WTC11 (cell line): ENCODE measurements around the gene MID2. TPM values are rescaled to one million over a fixed set of nuclear protein-coding genes. Genes with fewer than 3 reads are reported as not detected.

Source experiments
- ATAC-seq: fragments of 200-7000 bp; cut with Tn5 transposase; 2 replicates; pipeline ENCODE4 v1.10.0; 2021; ENCODE audit warnings: mild to moderate bottlenecking, moderate library complexity
- CTCF ChIA-PET: fragments of 300-600 bp; sonication (Branson Sonifier 250); formaldehyde crosslinking; loops from one replicate; lab custom pipeline; 2021; ENCODE audit warnings: antibody characterized with exemption; lab: Charles Lee
- POLR2A ChIA-PET: fragments of 350-600 bp; sonication (Branson Sonifier 250); formaldehyde crosslinking; loops from one replicate; lab custom pipeline; 2021; ENCODE audit warnings: antibody characterized with exemption; lab: Charles Lee
- DNase-seq: peaks from one replicate; pipeline ENCODE4 v3.0.0; 2021; ENCODE audit warnings: low spot score
- H3K27ac Mint-ChIP-seq: 2 replicates; pipeline ENCODE4 v1.8.0; 2021; ENCODE audit warnings: mixed read lengths
- H3K27me3 Mint-ChIP-seq: 2 replicates; pipeline ENCODE4 v1.8.0; 2021; ENCODE audit warnings: low read depth, mild to moderate bottlenecking, moderate library complexity, mixed read lengths
- H3K36me3 Mint-ChIP-seq: 2 replicates; pipeline ENCODE4 v1.8.0; 2021; ENCODE audit warnings: mixed read lengths
- H3K4me1 Mint-ChIP-seq: 2 replicates; pipeline ENCODE4 v1.8.0; 2022; ENCODE audit warnings: mixed read lengths
- H3K4me3 Mint-ChIP-seq: 2 replicates; pipeline ENCODE4 v1.8.0; 2021; ENCODE audit warnings: mild to moderate bottlenecking, moderate library complexity, mixed read lengths
- H3K9me3 Mint-ChIP-seq: 2 replicates; pipeline ENCODE4 v1.8.0; 2021; ENCODE audit warnings: mixed read lengths
- AFF4 ChIP-seq: sonication (generic); formaldehyde crosslinking; IDR thresholded peaks from 2 replicates; pipeline ENCODE4 v1.8.1; 2023; ENCODE audit warnings: mild to moderate bottlenecking, missing genetic modification reagents, borderline replicate concordance
- CBFB ChIP-seq: sonication (generic); formaldehyde crosslinking; IDR thresholded peaks from 2 replicates; pipeline ENCODE4 v1.8.1; 2022; ENCODE audit warnings: mild to moderate bottlenecking, low read depth, missing genetic modification reagents
- CREM ChIP-seq: sonication (generic); formaldehyde crosslinking; IDR thresholded peaks from 2 replicates; pipeline ENCODE4 v1.8.1; 2022; ENCODE audit warnings: mild to moderate bottlenecking, missing genetic modification reagents, moderate library complexity
- E2F4 ChIP-seq: sonication (generic); formaldehyde crosslinking; IDR thresholded peaks from 2 replicates; pipeline ENCODE4 v1.8.1; 2022; ENCODE audit warnings: low read depth, mild to moderate bottlenecking, moderate library complexity, missing genetic modification reagents, borderline replicate concordance
- FOXP4 ChIP-seq: sonication (generic); formaldehyde crosslinking; IDR thresholded peaks from 2 replicates; pipeline ENCODE4 v1.8.0; 2022; ENCODE audit warnings: mild to moderate bottlenecking, missing genetic modification reagents
- HMGXB4 ChIP-seq: sonication (generic); formaldehyde crosslinking; IDR thresholded peaks from 2 replicates; pipeline ENCODE4 v1.8.1; 2023; ENCODE audit warnings: mild to moderate bottlenecking, moderate library complexity, missing genetic modification reagents
- JAZF1 ChIP-seq: fragments of 250-450 bp; sonication (Bioruptor Pico); IDR thresholded peaks from 2 replicates; pipeline ENCODE4 v1.9.0; 2021; ENCODE audit warnings: moderate library complexity, mild to moderate bottlenecking, inconsistent platforms
- MYBL2 ChIP-seq: sonication (generic); formaldehyde crosslinking; IDR thresholded peaks from 2 replicates; pipeline ENCODE4 v1.8.1; 2023; ENCODE audit warnings: mild to moderate bottlenecking, moderate library complexity, missing genetic modification reagents
- NFE2L1 ChIP-seq: sonication (generic); formaldehyde crosslinking; IDR thresholded peaks from 2 replicates; pipeline ENCODE4 v1.8.1; 2023; ENCODE audit warnings: missing genetic modification reagents
- NFYB ChIP-seq: sonication (generic); formaldehyde crosslinking; conservative IDR thresholded peaks from 2 replicates; pipeline ENCODE4 v1.8.0; 2022; ENCODE audit warnings: low read depth, missing genetic modification reagents
- TEAD1 ChIP-seq: sonication (generic); formaldehyde crosslinking; IDR thresholded peaks from 2 replicates; pipeline ENCODE4 v1.8.0; 2022; ENCODE audit warnings: mild to moderate bottlenecking, missing genetic modification reagents
- ZBTB43 ChIP-seq: sonication (generic); formaldehyde crosslinking; IDR thresholded peaks from 2 replicates; pipeline ENCODE4 v1.8.1; 2023; ENCODE audit warnings: mild to moderate bottlenecking, missing genetic modification reagents
- ZNF219 ChIP-seq: sonication (generic); formaldehyde crosslinking; IDR thresholded peaks from 2 replicates; pipeline ENCODE4 v1.8.0; 2023; ENCODE audit warnings: missing genetic modification reagents, mild to moderate bottlenecking, borderline replicate concordance
- ZNF232 ChIP-seq: sonication (generic); formaldehyde crosslinking; IDR thresholded peaks from 2 replicates; pipeline ENCODE4 v1.8.0; 2022; ENCODE audit warnings: mild to moderate bottlenecking, missing genetic modification reagents
- ZNF281 ChIP-seq: sonication (generic); formaldehyde crosslinking; IDR thresholded peaks from 2 replicates; pipeline ENCODE4 v1.8.0; 2023; ENCODE audit warnings: mild to moderate bottlenecking, missing genetic modification reagents
- ZNF317 ChIP-seq: sonication (generic); formaldehyde crosslinking; IDR thresholded peaks from 2 replicates; pipeline ENCODE4 v1.8.1; 2023; ENCODE audit warnings: low read depth, mild to moderate bottlenecking, moderate library complexity, missing genetic modification reagents, borderline replicate concordance
- ZNF416 ChIP-seq: fragments of 250-450 bp; sonication (Bioruptor Pico); IDR thresholded peaks from 2 replicates; pipeline ENCODE4 v1.9.0; 2021; ENCODE audit warnings: mild to moderate bottlenecking, inconsistent platforms
- ZNF425 ChIP-seq: fragments of 250-450 bp; sonication (Bioruptor Pico); conservative IDR thresholded peaks from 2 replicates; pipeline ENCODE4 v1.9.0; 2021; ENCODE audit warnings: mild to moderate bottlenecking
- total RNA-seq: library from RNA; stranded (reverse); gene quantifications from 3 replicates; pipeline ENCODE4 v1.2.3, GENCODE V29; 2021

Gene MID2
- total RNA-seq, 1 experiment from 2014 or later = 6.4 TPM

GRCh38 chrX:107823456-107823855 is 2.2 kb upstream of the MID2 start:
- H3K36me3 Mint-ChIP-seq = peaks cover 3% of the 10 kb centered on the region; the same call in 1 of the 2 replicates
- ATAC-seq (no peak), DNase-seq (no peak)
- H3K27ac Mint-ChIP-seq = no peak overlapping the region
- peaks cover 42% of the 10 kb centered on the region for H3K27me3 Mint-ChIP-seq
- TF ChIP-seq CBFB (CRISPR knock-in tag) (no peak), ZNF232 (no peak), ZNF425 (CRISPR knock-in tag) (no peak), CREM (no peak)
- ChIA-PET POLR2A (no interaction called here), CTCF (no interaction called here)
- peaks cover 14% of the 10 kb centered on the region for H3K4me1 Mint-ChIP-seq
- H3K4me3 Mint-ChIP-seq = no peak overlapping the region
- peaks cover 11% of the 10 kb centered on the region for H3K9me3 Mint-ChIP-seq

- ATAC-seq = peak; percentile 80
- no peaks in the 10 kb centered on the region for H3K9me3 Mint-ChIP-seq
- no peak overlapping the region for H3K27ac Mint-ChIP-seq
- ChIA-PET POLR2A (no interaction called here), CTCF (interaction anchor here (0.6 to 1.0 kb wide), 3 partner anchors 23 to 42 kb away, joined by 3 read pairs; no protein-coding TSS in a partner anchor)
- H3K4me1 Mint-ChIP-seq = peaks cover 17% of the 10 kb centered on the region
- H3K4me3 Mint-ChIP-seq = peak overlapping the region; percentile 63
- DNase-seq = peak; percentile 48
- H3K27me3 Mint-ChIP-seq = peaks cover 38% of the 10 kb centered on the region
- no peaks in the 10 kb centered on the region for H3K36me3 Mint-ChIP-seq
- TF ChIP-seq JAZF1 (CRISPR knock-in tag) (no peak), AFF4 (CRISPR knock-in tag) (no peak), NFE2L1 (CRISPR knock-in tag) (no peak), CREM (0 out of 2 replicates have a peak, but pooled peaks have one; percentile 26), MYBL2 (CRISPR knock-in tag) (no peak), ZNF416 (CRISPR knock-in tag) (no peak), E2F4 (CRISPR knock-in tag) (no peak), CBFB (CRISPR knock-in tag) (no peak), ZNF219 (CRISPR knock-in tag) (no peak), ZNF317 (CRISPR knock-in tag) (no peak), FOXP4 (CRISPR knock-in tag) (no peak), ZNF281 (no peak), ZBTB43 (CRISPR knock-in tag) (no peak), NFYB (no peak), HMGXB4 (CRISPR knock-in tag) (peak; percentile 53; the same call in 1 of the 2 replicates), TEAD1 (no peak)
Measured at GRCh38 chrX:107826238-107827029, 768 bp downstream of the MID2 start.
